Measurements from ENCODE around the gene PEDS1. TPM values are rescaled to one million over a fixed set of nuclear protein-coding genes. Genes with fewer than 3 reads are reported as not detected.

Gene PEDS1
- total and polyA plus RNA-seq, 4 donors, result 4.8 to 19.3 (median 8.6) TPM

DNA sequence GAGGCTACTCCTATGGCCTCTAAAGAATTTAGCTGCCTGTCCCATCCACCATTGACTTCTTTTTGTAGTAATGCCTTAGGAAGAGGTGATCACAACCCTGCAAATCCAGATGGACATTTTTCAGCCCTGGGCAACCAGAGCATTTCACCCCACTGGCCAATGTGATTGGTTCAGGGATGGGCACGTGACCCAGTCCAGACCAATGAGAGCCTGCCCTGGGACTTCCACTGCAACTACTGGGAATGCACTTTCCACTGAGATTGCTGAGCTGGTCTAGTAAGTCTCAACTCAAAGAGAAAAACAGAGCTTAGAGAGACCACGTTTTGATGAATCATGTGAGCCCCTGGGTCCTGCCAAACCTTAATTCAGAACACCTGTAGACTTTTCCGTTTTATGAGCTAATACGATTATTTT is 31.7 kb downstream of the PEDS1 start:
- 93% methylated on average over 4 of the region's 4 CpGs for WGBS
- Histone ChIP-seq H3K9me3 (ENCODE audit: control insufficient read depth in 4 of 4, low read length in 3 of 4) (no peaks in the 10 kb centered on the region), H3K36me3 (ENCODE audit: control insufficient read depth in 4 of 4, insufficient read depth in 3 of 4, low read depth in 1 of 4, low read length in 3 of 4) (peaks cover 0 to 3% (median 1%) of the 10 kb centered on the region in 4 donors), H3K27ac (ENCODE audit: low read depth in 1 of 2, low read length in 2 of 2) (peak overlapping the region; percentile 43 to 90), H3K4me1 (ENCODE audit: control insufficient read depth in 4 of 4, insufficient read depth in 4 of 4, low read length in 3 of 4) (peaks cover 7 to 47% (median 30%) of the 10 kb centered on the region in 4 donors), H3K4me3 (ENCODE audit: low read depth in 1 of 3, low read length in 3 of 3) (no peak overlapping the region), H3K9ac (ENCODE audit: low read depth in 1 of 2, low read length in 2 of 2) (no peak overlapping the region), H3K27me3 (ENCODE audit: control insufficient read depth in 4 of 4, insufficient read depth in 4 of 4, low read length in 3 of 4) (no peaks in the 10 kb centered on the region)
- TF ChIP-seq SP1 (IDR thresholded peaks at IDR 0.05), result no peak
- no peak for TF ChIP-seq RAD21 (IDR thresholded peaks at IDR 0.05)
- TF ChIP-seq TAF1 (conservative IDR thresholded peaks at IDR 0.05), result no peak
- TF ChIP-seq, protein P1, sequence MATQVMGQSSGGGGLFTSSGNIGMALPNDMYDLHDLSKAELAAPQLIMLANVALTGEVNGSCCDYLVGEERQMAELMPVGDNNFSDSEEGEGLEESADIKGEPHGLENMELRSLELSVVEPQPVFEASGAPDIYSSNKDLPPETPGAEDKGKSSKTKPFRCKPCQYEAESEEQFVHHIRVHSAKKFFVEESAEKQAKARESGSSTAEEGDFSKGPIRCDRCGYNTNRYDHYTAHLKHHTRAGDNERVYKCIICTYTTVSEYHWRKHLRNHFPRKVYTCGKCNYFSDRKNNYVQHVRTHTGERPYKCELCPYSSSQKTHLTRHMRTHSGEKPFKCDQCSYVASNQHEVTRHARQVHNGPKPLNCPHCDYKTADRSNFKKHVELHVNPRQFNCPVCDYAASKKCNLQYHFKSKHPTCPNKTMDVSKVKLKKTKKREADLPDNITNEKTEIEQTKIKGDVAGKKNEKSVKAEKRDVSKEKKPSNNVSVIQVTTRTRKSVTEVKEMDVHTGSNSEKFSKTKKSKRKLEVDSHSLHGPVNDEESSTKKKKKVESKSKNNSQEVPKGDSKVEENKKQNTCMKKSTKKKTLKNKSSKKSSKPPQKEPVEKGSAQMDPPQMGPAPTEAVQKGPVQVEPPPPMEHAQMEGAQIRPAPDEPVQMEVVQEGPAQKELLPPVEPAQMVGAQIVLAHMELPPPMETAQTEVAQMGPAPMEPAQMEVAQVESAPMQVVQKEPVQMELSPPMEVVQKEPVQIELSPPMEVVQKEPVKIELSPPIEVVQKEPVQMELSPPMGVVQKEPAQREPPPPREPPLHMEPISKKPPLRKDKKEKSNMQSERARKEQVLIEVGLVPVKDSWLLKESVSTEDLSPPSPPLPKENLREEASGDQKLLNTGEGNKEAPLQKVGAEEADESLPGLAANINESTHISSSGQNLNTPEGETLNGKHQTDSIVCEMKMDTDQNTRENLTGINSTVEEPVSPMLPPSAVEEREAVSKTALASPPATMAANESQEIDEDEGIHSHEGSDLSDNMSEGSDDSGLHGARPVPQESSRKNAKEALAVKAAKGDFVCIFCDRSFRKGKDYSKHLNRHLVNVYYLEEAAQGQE (IDR thresholded peaks at IDR 0.05), result no peak
- no peak for DNase-seq (ENCODE audit: low spot score)

DNA sequence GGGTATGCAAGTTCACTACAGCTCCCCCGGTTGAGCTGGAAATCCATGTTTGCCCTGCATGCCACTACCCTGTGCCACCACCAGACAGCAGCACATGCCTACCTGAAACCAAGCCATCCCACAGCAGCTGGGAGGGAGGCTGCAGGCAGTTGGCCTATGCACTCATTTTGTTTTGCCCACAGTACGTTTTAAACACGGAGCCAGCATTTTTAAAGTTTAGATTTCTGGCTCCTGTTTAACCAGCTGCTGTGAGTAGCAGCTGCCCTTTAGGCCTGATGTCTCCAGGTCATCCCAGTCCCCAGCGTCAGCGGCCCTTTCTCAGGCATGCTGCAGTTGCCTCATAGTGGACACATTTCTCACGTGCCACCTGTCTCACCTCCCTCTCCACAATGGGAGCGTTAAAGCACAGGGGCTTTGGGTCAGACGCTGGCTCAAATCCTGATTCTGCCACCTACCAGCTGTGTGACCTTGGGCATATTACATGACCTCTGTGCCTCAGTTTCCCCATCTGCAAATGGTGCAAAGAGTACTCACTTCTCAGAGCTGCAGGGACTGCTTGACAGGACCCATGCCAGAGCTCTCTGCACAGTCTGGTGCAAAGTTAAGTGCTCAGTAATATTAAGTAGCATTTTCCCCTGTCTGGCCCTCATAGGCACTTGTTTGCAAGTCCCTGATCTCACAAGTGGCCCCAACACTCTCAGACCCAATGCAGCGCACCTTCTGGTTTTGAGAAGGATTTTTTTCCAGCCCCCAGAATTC is 32.4 kb downstream of the PEDS1 start:
- peak; percentile 63 to 85 for TF ChIP-seq HNF4A (conservative IDR thresholded peaks at IDR 0.05)
- TF ChIP-seq, protein P2, sequence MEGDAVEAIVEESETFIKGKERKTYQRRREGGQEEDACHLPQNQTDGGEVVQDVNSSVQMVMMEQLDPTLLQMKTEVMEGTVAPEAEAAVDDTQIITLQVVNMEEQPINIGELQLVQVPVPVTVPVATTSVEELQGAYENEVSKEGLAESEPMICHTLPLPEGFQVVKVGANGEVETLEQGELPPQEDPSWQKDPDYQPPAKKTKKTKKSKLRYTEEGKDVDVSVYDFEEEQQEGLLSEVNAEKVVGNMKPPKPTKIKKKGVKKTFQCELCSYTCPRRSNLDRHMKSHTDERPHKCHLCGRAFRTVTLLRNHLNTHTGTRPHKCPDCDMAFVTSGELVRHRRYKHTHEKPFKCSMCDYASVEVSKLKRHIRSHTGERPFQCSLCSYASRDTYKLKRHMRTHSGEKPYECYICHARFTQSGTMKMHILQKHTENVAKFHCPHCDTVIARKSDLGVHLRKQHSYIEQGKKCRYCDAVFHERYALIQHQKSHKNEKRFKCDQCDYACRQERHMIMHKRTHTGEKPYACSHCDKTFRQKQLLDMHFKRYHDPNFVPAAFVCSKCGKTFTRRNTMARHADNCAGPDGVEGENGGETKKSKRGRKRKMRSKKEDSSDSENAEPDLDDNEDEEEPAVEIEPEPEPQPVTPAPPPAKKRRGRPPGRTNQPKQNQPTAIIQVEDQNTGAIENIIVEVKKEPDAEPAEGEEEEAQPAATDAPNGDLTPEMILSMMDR (IDR thresholded peaks at IDR 0.05; ENCODE audit: low read depth, low read length, missing input control), result peak; percentile 97
- TF ChIP-seq, protein P3, sequence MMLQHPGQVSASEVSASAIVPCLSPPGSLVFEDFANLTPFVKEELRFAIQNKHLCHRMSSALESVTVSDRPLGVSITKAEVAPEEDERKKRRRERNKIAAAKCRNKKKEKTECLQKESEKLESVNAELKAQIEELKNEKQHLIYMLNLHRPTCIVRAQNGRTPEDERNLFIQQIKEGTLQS (IDR thresholded peaks at IDR 0.05), result peak; percentile 36
- TF ChIP-seq, protein P4, sequence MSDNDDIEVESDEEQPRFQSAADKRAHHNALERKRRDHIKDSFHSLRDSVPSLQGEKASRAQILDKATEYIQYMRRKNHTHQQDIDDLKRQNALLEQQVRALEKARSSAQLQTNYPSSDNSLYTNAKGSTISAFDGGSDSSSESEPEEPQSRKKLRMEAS (IDR thresholded peaks at IDR 0.05), result peak; percentile 33
- TF ChIP-seq, protein P5, sequence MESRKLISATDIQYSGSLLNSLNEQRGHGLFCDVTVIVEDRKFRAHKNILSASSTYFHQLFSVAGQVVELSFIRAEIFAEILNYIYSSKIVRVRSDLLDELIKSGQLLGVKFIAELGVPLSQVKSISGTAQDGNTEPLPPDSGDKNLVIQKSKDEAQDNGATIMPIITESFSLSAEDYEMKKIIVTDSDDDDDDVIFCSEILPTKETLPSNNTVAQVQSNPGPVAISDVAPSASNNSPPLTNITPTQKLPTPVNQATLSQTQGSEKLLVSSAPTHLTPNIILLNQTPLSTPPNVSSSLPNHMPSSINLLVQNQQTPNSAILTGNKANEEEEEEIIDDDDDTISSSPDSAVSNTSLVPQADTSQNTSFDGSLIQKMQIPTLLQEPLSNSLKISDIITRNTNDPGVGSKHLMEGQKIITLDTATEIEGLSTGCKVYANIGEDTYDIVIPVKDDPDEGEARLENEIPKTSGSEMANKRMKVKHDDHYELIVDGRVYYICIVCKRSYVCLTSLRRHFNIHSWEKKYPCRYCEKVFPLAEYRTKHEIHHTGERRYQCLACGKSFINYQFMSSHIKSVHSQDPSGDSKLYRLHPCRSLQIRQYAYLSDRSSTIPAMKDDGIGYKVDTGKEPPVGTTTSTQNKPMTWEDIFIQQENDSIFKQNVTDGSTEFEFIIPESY (IDR thresholded peaks at IDR 0.05), result no peak
- TF ChIP-seq HNF4G (IDR thresholded peaks at IDR 0.05), result no peak
- TF ChIP-seq SP1 (IDR thresholded peaks at IDR 0.05), result peak; percentile 81
- TF ChIP-seq, protein P1 (IDR thresholded peaks at IDR 0.05), result no peak
- TF ChIP-seq TAF1 (conservative IDR thresholded peaks at IDR 0.05), result no peak
- peak in 1 of 2 donors; percentile 13 for TF ChIP-seq JUND (IDR thresholded peaks at IDR 0.05)
- no peak for TF ChIP-seq EGR1 (IDR thresholded peaks at IDR 0.05; ENCODE audit: low read depth in 2 of 2)
- peak; percentile 12 for TF ChIP-seq FOXA1 (IDR thresholded peaks at IDR 0.05)
- peak; percentile 48 for TF ChIP-seq NR2F2 (IDR thresholded peaks at IDR 0.05)
- TF ChIP-seq RXRA (IDR thresholded peaks at IDR 0.05), result peak; percentile 88 to 92
- TF ChIP-seq FOXA2 (IDR thresholded peaks at IDR 0.05), result no peak
- peak; percentile 81 for TF ChIP-seq YY1 (IDR thresholded peaks at IDR 0.05)
- TF ChIP-seq GABPA (IDR thresholded peaks at IDR 0.05 in 1 of 2, conservative IDR thresholded peaks at IDR 0.05 in 1 of 2), result no peak
- TF ChIP-seq RAD21 (IDR thresholded peaks at IDR 0.05), result peak; percentile 98
- Histone ChIP-seq H3K4me1 (ENCODE audit: control insufficient read depth in 4 of 4, insufficient read depth in 4 of 4, low read length in 3 of 4) (peaks cover 7 to 43% (median 27%) of the 10 kb centered on the region in 4 donors), H3K9ac (ENCODE audit: low read depth in 1 of 2, low read length in 2 of 2) (peak overlapping the region in 1 of 2 donors; percentile 55), H3K9me3 (ENCODE audit: control insufficient read depth in 4 of 4, low read length in 3 of 4) (no peaks in the 10 kb centered on the region), H3K27me3 (ENCODE audit: control insufficient read depth in 4 of 4, insufficient read depth in 4 of 4, low read length in 3 of 4) (no peaks in the 10 kb centered on the region), H3K4me3 (ENCODE audit: low read depth in 1 of 3, low read length in 3 of 3) (no peak overlapping the region), H3K36me3 (ENCODE audit: control insufficient read depth in 4 of 4, insufficient read depth in 3 of 4, low read depth in 1 of 4, low read length in 3 of 4) (peaks cover 0 to 3% (median 1%) of the 10 kb centered on the region in 4 donors), H3K27ac (ENCODE audit: low read depth in 1 of 2, low read length in 2 of 2) (peak overlapping the region; percentile 43 to 90)
- DNase-seq (ENCODE audit: low spot score), result no peak
- WGBS, result 22% methylated on average over 9 of the region's 9 CpGs
